SK-N-MC (cell line): ENCODE results near the gene WSB2.

ENCODE experiments used
- DNase-seq: peaks from one replicate; pipeline ENCODE4 v3.0.0-alpha.2; 2011; ENCODE audit warnings: low read depth, low spot score
- H3K27ac ChIP-seq: fragments of 200-600 bp; sonication (generic); 2 replicates; pipeline ENCODE4 v1.5.1; 2016; ENCODE audit warnings: mixed run types
- H3K36me3 ChIP-seq: fragments of 200-600 bp; sonication (generic); 2 replicates; pipeline ENCODE4 v1.6.1; 2017; ENCODE audit warnings: antibody characterized with exemption, low read length, mixed read lengths; ENCODE audit not compliant: insufficient read depth
- H3K4me3 ChIP-seq: fragments of 200-600 bp; sonication (generic); 2 replicates; pipeline ENCODE4 v1.5.1; 2016
- H3K9ac ChIP-seq: fragments of 200-600 bp; sonication (generic); 2 replicates; pipeline ENCODE4 v1.8.0; 2017; ENCODE audit warnings: mixed run types, mixed read lengths; ENCODE audit not compliant: insufficient read length
- H3K9me3 ChIP-seq: fragments of 200-600 bp; sonication (generic); 2 replicates; pipeline ENCODE4 v1.6.1; 2017; ENCODE audit warnings: low read depth, mild to moderate bottlenecking, antibody characterized with exemption, low read length, moderate library complexity, mixed read lengths
- EZH2 ChIP-seq: fragments of 200-600 bp; sonication (generic); IDR thresholded peaks from one replicate; pipeline ENCODE4 v1.6.1; 2017; ENCODE audit warnings: antibody characterized with exemption
- FOXP2 ChIP-seq: optimal IDR thresholded peaks from 2 replicates; pipeline ENCODE3; 2011; ENCODE audit warnings: mild to moderate bottlenecking, moderate library complexity; ENCODE audit not compliant: insufficient read depth; ENCODE audit errors: extremely low read length, control extremely low read depth
- POLR2AphosphoS5 ChIP-seq: IDR thresholded peaks from 2 replicates; pipeline ENCODE4 v1.6.1; 2012; ENCODE audit warnings: mild to moderate bottlenecking, low read depth, low read length, borderline replicate concordance

Gene WSB2

GRCh38 chr12:118046430-118046829 lies 14.5 kb downstream of the WSB2 start:
- TF ChIP-seq EZH2 (no peak), POLR2AphosphoS5 (no peak), FOXP2 (no peak)
- Histone ChIP-seq H3K36me3 (peaks cover 23% of the 10 kb centered on the region), H3K27ac (no peak overlapping the region), H3K9me3 (no peaks in the 10 kb centered on the region), H3K9ac (no peak overlapping the region), H3K4me3 (no peak overlapping the region)
- DNase-seq: no peak

GRCh38 chr12:118044577-118044976 lies 16.4 kb downstream of the WSB2 start:
- Histone ChIP-seq H3K9me3 (no peaks in the 10 kb centered on the region), H3K4me3 (no peak overlapping the region), H3K27ac (no peak overlapping the region), H3K9ac (no peak overlapping the region), H3K36me3 (peaks cover 24% of the 10 kb centered on the region)
- DNase-seq: no peak
- TF ChIP-seq POLR2AphosphoS5 (no peak), FOXP2 (no peak), EZH2 (no peak)

- no peak overlapping the region for H3K4me3 ChIP-seq
- DNase-seq: no peak
- no peak overlapping the region for H3K27ac ChIP-seq
- TF ChIP-seq FOXP2 (no peak), EZH2 (no peak), POLR2AphosphoS5 (no peak)
- no peak overlapping the region for H3K9ac ChIP-seq
- peaks cover 24% of the 10 kb centered on the region for H3K36me3 ChIP-seq
- no peaks in the 10 kb centered on the region for H3K9me3 ChIP-seq
Measured at GRCh38 chr12:118044075-118044474, 16.9 kb downstream of the WSB2 start.

GRCh38 chr12:118042091-118042490 lies 18.9 kb downstream of the WSB2 start:
- peaks cover 20% of the 10 kb centered on the region for H3K36me3 ChIP-seq
- no peak for DNase-seq
- no peak overlapping the region for H3K27ac ChIP-seq
- TF ChIP-seq FOXP2 (no peak), POLR2AphosphoS5 (no peak), EZH2 (no peak)
- no peak overlapping the region for H3K4me3 ChIP-seq
- H3K9me3 ChIP-seq: no peaks in the 10 kb centered on the region
- no peak overlapping the region for H3K9ac ChIP-seq

GRCh38 chr12:118038137-118038536 lies 22.8 kb downstream of the WSB2 start:
- no peak for DNase-seq
- no peak overlapping the region for H3K9ac ChIP-seq
- no peak overlapping the region for H3K4me3 ChIP-seq
- no peak for TF ChIP-seq POLR2AphosphoS5
- no peak for TF ChIP-seq EZH2
- no peak for TF ChIP-seq FOXP2
- H3K9me3 ChIP-seq: no peaks in the 10 kb centered on the region
- peaks cover 54% of the 10 kb centered on the region for H3K36me3 ChIP-seq
- no peak overlapping the region for H3K27ac ChIP-seq

GRCh38 chr12:118036672-118037411 lies 24.1 kb downstream of the WSB2 start:
- peaks cover 57% of the 10 kb centered on the region for H3K36me3 ChIP-seq
- no peak for TF ChIP-seq POLR2AphosphoS5

GRCh38 chr12:118035190-118036041 lies 25.6 kb downstream of the WSB2 start:
- TF ChIP-seq EZH2 (no peak), FOXP2 (no peak), POLR2AphosphoS5 (no peak)
- Histone ChIP-seq H3K27ac (no peak overlapping the region), H3K9ac (no peak overlapping the region), H3K36me3 (peaks cover 61% of the 10 kb centered on the region), H3K4me3 (no peak overlapping the region), H3K9me3 (no peaks in the 10 kb centered on the region)
- DNase-seq: no peak

More at GRCh38 chr12:118036672-118037411, 24.1 kb downstream of the WSB2 start:
- Histone ChIP-seq H3K9ac (no peak overlapping the region), H3K4me3 (no peak overlapping the region), H3K27ac (no peak overlapping the region), H3K9me3 (no peaks in the 10 kb centered on the region)
- no peak for DNase-seq

GRCh38 chr12:118034429-118035189 lies 26.4 kb downstream of the WSB2 start:
- no peak overlapping the region for H3K9ac ChIP-seq

More at GRCh38 chr12:118034429-118035189, 26.4 kb downstream of the WSB2 start:
- no peak overlapping the region for H3K4me3 ChIP-seq
- H3K27ac ChIP-seq: no peak overlapping the region
- peaks cover 69% of the 10 kb centered on the region for H3K36me3 ChIP-seq
- no peak for DNase-seq
- H3K9me3 ChIP-seq: no peaks in the 10 kb centered on the region
- TF ChIP-seq EZH2 (no peak), FOXP2 (no peak), POLR2AphosphoS5 (no peak)
